Astrocyte (in vitro differentiated cells and primary cell): ENCODE measurements around the gene MAN1C1.

ENCODE experiments used
- EZH2 ChIP-seq: IDR thresholded peaks from 2 replicates; pipeline ENCODE4 v1.6.1; 2012; ENCODE audit warnings: mild to moderate bottlenecking, low read length, inconsistent platforms; ENCODE audit not compliant: insufficient read depth
- TF ChIP-seq, protein P1 (sequence below): IDR thresholded peaks from 2 replicates; pipeline ENCODE4 v1.5.1; 2011; ENCODE audit warnings: low read depth, mild to moderate bottlenecking, inconsistent platforms, low read length, moderate library complexity; ENCODE audit not compliant: insufficient read depth

DNA sequence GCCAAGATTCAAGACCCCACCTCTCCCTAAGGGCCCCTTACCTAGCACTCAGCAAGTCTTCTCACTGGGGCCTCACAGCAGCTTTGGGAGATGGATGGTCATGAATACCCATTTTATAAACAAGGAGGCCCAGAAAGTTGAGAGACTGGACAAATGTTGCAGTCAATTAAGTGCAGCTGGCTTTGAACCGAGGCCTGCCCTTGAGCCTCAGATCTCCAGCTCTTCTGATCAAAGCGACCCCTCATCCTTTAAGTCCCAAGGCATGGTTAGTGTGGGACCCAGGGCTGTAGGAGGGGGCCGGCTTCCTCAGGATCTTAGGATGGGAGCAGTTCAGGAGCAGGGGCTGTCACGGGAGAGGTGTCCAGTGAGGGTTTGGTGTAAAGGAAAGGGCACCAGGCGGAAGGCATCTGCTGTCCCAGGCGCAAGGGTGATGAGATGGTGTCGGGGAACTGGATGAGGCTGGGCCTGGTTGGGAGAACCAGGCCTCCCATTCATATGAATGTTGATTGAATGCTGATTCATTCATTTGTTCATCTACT, 198.0 kb downstream of the MAN1C1 start:
- TF ChIP-seq, protein P1, sequence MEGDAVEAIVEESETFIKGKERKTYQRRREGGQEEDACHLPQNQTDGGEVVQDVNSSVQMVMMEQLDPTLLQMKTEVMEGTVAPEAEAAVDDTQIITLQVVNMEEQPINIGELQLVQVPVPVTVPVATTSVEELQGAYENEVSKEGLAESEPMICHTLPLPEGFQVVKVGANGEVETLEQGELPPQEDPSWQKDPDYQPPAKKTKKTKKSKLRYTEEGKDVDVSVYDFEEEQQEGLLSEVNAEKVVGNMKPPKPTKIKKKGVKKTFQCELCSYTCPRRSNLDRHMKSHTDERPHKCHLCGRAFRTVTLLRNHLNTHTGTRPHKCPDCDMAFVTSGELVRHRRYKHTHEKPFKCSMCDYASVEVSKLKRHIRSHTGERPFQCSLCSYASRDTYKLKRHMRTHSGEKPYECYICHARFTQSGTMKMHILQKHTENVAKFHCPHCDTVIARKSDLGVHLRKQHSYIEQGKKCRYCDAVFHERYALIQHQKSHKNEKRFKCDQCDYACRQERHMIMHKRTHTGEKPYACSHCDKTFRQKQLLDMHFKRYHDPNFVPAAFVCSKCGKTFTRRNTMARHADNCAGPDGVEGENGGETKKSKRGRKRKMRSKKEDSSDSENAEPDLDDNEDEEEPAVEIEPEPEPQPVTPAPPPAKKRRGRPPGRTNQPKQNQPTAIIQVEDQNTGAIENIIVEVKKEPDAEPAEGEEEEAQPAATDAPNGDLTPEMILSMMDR: no peak
- TF ChIP-seq EZH2: no peak
